CD4-positive, alpha-beta T cell (primary cell): ENCODE results near the gene LMF1. TPM values are rescaled to one million over a fixed set of nuclear protein-coding genes. Genes with fewer than 3 reads are reported as not detected.
A peak's percentile ranks its signal among the peaks of the same experiment; 100 is the strongest.

Experiments used
- ATAC-seq: fragments of 200-7000 bp; cut with Tn5 transposase; one replicate; pipeline ENCODE4 v1.10.0; 2022; ENCODE audit warnings: mild to moderate bottlenecking; ENCODE audit not compliant: poor library complexity
- CTCF ChIA-PET: fragments of 350-600 bp; sonication (Branson Sonifier 250); formaldehyde crosslinking; loops from one replicate; lab custom pipeline; 2021; ENCODE audit warnings: antibody characterized with exemption, inconsistent platforms; lab: Charles Lee
- POLR2A ChIA-PET: fragments of 350-600 bp; sonication (Branson Sonifier 250); formaldehyde crosslinking; loops from one replicate; lab custom pipeline; 2021; ENCODE audit warnings: antibody characterized with exemption, inconsistent platforms; lab: Charles Lee
- DNase-seq, 14 experiments: peaks; one replicate each; pipeline ENCODE4 v3.0.0-alpha.2; 2013 to 2020; ENCODE audit warnings: mixed read lengths in 2 of 14
- H3K27ac ChIP-seq, 2 donors: one replicate each; pipeline versions ENCODE4 v1.5.1 to v1.7.0; 2013; ENCODE audit warnings: low read length in 2 of 2, low read depth in 1 of 2, mild to moderate bottlenecking in 1 of 2
- H3K27me3 ChIP-seq, 2 experiments: 1 replicate in 1 of 2; 2 replicates in 1 of 2; pipeline versions ENCODE4 v1.6.1 to v1.7.0; 2013; ENCODE audit warnings: low read length in 2 of 2, control low read depth in 1 of 2, mild to moderate bottlenecking in 1 of 2, moderate library complexity in 1 of 2; ENCODE audit not compliant: insufficient read depth in 2 of 2, control insufficient read depth in 1 of 2
- H3K36me3 ChIP-seq: one replicate; pipeline ENCODE4 v1.6.1; 2013; ENCODE audit warnings: low read length, control low read depth; ENCODE audit not compliant: insufficient read depth
- H3K4me1 ChIP-seq: one replicate; pipeline ENCODE4 v1.6.1; 2013; ENCODE audit warnings: low read length, control low read depth; ENCODE audit not compliant: insufficient read depth
- H3K4me3 ChIP-seq: one replicate; pipeline ENCODE4 v1.5.1; 2013; ENCODE audit warnings: mild to moderate bottlenecking, low read length, moderate library complexity
- H3K9me3 ChIP-seq, 2 experiments: 1 replicate in 1 of 2; 2 replicates in 1 of 2; pipeline versions ENCODE4 v1.6.1 to v1.7.0; 2013; ENCODE audit warnings: low read length in 2 of 2, mild to moderate bottlenecking in 2 of 2, control low read depth in 1 of 2, moderate library complexity in 1 of 2; ENCODE audit not compliant: control insufficient read depth in 1 of 2, insufficient read depth in 1 of 2
- H3K27ac Mint-ChIP-seq: one replicate; pipeline ENCODE4 v1.8.0; 2020; ENCODE audit warnings: mixed read lengths
- H3K27me3 Mint-ChIP-seq: one replicate; pipeline ENCODE4 v1.8.0; 2021; ENCODE audit warnings: mixed read lengths
- H3K36me3 Mint-ChIP-seq: one replicate; pipeline ENCODE4 v1.8.0; 2021; ENCODE audit warnings: low read depth, mixed read lengths
- H3K4me1 Mint-ChIP-seq: one replicate; pipeline ENCODE4 v1.8.0; 2021; ENCODE audit warnings: low read depth, mixed read lengths
- H3K4me3 Mint-ChIP-seq: one replicate; pipeline ENCODE4 v1.8.0; 2020; ENCODE audit warnings: mild to moderate bottlenecking, mixed read lengths
- H3K9me3 Mint-ChIP-seq: one replicate; pipeline ENCODE4 v1.8.0; 2020; ENCODE audit warnings: mixed read lengths
- intact Hi-C, 2 experiments: fragments of 100-400 bp; cut with DNase I in 1 of 2; cut with micrococcal nuclease in 1 of 2; formaldehyde crosslinking; loops; one replicate each; pipeline versions ENCODE4 v1.15.1 to v1.9.0; 2023 to 2025; cut with DNase I, micrococcal nuclease
- total RNA-seq, 174 experiments: library from RNA in 2 of 174; stranded (reverse) in 2 of 174; gene quantifications; one replicate each; pipeline ENCODE4 v1.2.3 and lab custom pipeline; 2021 to 2026
- TF ChIP-seq, protein P1 (sequence below): fragments of 200-600 bp; IDR thresholded peaks from one replicate; pipeline ENCODE4 v1.8.0; 2022; ENCODE audit warnings: antibody characterized with exemption, mild to moderate bottlenecking

LMF1 gene
- total RNA-seq, 2 experiments from 2014 or later: 26.8 to 27.6 TPM

DNA sequence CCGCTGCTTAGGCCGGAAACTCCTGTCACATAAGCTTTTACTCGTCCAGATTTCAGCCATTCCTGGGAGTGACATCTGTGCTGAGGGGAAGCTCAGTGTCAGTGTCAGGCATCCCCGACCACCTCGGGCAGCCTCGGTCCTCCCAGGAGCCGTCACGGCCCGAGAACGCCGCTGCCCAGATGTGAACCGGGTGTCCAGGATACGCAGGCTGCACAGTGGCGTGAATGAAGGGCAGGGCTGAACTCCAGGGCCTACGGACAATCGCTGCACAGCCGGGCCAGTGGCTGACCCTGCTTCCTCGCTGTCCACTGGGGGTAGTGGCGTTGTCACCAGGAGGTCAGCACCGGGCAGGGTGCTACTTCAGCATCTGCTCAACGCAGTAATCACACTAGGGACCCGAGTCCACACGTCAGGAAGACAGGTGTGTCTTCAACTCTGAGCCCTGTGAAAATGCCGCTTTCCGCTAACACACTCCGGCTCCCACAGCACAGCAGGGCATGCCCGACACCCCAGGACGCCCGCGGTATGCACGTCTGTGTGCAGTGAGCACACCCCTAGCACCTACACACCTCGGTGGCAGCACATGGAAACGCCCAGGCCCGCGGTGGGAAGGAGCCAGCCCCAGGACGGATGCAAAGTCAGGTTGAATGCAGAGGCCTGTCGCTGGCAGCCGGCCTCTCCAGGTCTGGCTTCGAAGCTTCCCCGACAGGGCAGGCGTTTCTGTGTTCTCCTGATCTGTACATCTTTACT is 3.1 kb downstream of the LMF1 start:
- Mint-ChIP-seq H3K27me3 (no peaks in the 10 kb centered on the region), H3K9me3 (no peaks in the 10 kb centered on the region), H3K4me3 (peak overlapping the region; percentile 86), H3K4me1 (peaks cover 59% of the 10 kb centered on the region), H3K36me3 (peaks cover 35% of the 10 kb centered on the region), H3K27ac (no peak overlapping the region)
- Histone ChIP-seq H3K4me1 (peaks cover 53% of the 10 kb centered on the region), H3K4me3 (no peak overlapping the region), H3K36me3 (peaks cover 14% of the 10 kb centered on the region), H3K27me3 (no peaks in the 10 kb centered on the region), H3K9me3 (peaks cover 0 to 9% of the 10 kb centered on the region in 2 experiments), H3K27ac (no peak overlapping the region)
- TF ChIP-seq, protein P1, sequence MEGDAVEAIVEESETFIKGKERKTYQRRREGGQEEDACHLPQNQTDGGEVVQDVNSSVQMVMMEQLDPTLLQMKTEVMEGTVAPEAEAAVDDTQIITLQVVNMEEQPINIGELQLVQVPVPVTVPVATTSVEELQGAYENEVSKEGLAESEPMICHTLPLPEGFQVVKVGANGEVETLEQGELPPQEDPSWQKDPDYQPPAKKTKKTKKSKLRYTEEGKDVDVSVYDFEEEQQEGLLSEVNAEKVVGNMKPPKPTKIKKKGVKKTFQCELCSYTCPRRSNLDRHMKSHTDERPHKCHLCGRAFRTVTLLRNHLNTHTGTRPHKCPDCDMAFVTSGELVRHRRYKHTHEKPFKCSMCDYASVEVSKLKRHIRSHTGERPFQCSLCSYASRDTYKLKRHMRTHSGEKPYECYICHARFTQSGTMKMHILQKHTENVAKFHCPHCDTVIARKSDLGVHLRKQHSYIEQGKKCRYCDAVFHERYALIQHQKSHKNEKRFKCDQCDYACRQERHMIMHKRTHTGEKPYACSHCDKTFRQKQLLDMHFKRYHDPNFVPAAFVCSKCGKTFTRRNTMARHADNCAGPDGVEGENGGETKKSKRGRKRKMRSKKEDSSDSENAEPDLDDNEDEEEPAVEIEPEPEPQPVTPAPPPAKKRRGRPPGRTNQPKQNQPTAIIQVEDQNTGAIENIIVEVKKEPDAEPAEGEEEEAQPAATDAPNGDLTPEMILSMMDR: no peak
- ATAC-seq (no peak), DNase-seq (peak in 1 of 14 experiments; percentile 4)
- intact Hi-C loops: no loop called here
- CTCF ChIA-PET: no interaction called here
- POLR2A ChIA-PET: interaction anchor here (1.2 kb wide), 1 partner anchor 13 kb away, joined by 4 read pairs; the partner anchor contains the start of gene SOX8

DNA sequence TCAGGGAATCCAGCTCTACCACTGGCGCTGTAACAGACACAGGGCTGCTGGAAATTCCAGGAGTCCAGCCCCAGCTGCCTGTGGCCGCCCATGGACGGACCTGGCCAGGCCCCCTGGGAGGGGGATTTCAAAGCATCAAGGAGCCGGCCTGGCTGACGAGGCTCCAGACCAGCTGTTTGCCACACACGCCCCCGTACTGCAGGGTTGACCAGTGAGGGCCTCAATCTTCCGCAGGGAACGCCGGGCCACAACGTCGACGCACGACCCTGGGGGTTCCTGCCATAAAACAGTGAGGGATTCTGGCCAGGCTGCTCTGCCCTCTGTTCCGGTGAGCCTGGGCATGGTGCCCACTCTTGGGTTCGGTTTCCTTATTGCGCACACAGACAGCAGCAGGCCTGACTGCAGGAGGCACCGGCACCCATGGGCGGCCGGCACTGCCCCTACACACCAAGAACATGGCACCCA is 3.7 kb downstream of the LMF1 start:
- ChIA-PET POLR2A (no interaction called here), CTCF (no interaction called here)
- Histone ChIP-seq H3K27me3 (no peaks in the 10 kb centered on the region), H3K4me1 (peaks cover 59% of the 10 kb centered on the region), H3K36me3 (peaks cover 14% of the 10 kb centered on the region), H3K27ac (no peak overlapping the region), H3K9me3 (peaks cover 0 to 9% of the 10 kb centered on the region in 2 experiments), H3K4me3 (no peak overlapping the region)
- H3K36me3 Mint-ChIP-seq: peaks cover 35% of the 10 kb centered on the region
- intact Hi-C loops: no loop called here
- H3K4me1 Mint-ChIP-seq: peaks cover 59% of the 10 kb centered on the region
- DNase-seq: peak in 1 of 14 experiments; percentile 3
- no peak overlapping the region for H3K4me3 Mint-ChIP-seq
- ATAC-seq: no peak
- no peaks in the 10 kb centered on the region for H3K27me3 Mint-ChIP-seq
- H3K27ac Mint-ChIP-seq: no peak overlapping the region
- TF ChIP-seq, protein P1: no peak
- H3K9me3 Mint-ChIP-seq: no peaks in the 10 kb centered on the region

DNA sequence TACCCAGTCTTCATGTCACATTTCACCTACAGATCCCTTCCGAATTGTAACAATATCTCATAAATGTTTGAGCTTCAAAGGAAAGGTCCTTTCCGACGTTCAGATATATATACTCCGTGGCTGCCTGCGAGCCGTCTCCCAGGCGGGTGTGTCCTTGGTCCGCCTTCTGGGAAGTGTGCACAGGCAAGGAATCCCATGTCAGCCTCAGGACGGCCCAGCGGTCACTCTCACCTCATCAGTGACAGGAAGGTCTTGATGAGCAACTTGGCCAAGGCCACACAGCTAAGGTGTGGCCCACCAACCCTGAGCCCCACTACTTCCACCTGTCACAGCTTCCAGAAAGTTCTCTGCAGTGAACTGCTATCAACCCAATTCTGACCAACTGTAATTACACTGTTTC is 4.3 kb downstream of the LMF1 start:
- POLR2A ChIA-PET: interaction anchor here (1.5 to 4.1 kb wide), 2 partner anchors 15 to 31 kb away, joined by 4 to 49 read pairs; partner anchors contain the start of gene SOX8
- Mint-ChIP-seq H3K9me3 (no peaks in the 10 kb centered on the region), H3K27ac (no peak overlapping the region), H3K36me3 (peaks cover 35% of the 10 kb centered on the region), H3K4me3 (no peak overlapping the region), H3K27me3 (no peaks in the 10 kb centered on the region), H3K4me1 (peaks cover 53% of the 10 kb centered on the region)
- intact Hi-C loops: no loop called here
- CTCF ChIA-PET: no interaction called here
- Histone ChIP-seq H3K4me3 (no peak overlapping the region), H3K27ac (no peak overlapping the region), H3K27me3 (no peaks in the 10 kb centered on the region), H3K9me3 (peaks cover 0 to 9% of the 10 kb centered on the region in 2 experiments), H3K36me3 (peaks cover 14% of the 10 kb centered on the region), H3K4me1 (peaks cover 58% of the 10 kb centered on the region)
- DNase-seq (no peak), ATAC-seq (no peak)
- TF ChIP-seq, protein P1: no peak
